GM23338 (cell line): Measurements from ENCODE around the gene RGS16. TPM values are rescaled to one million over a fixed set of nuclear protein-coding genes. Genes with fewer than 3 reads are reported as not detected.

ENCODE experiments used
- ATAC-seq: fragments of 200-7000 bp; cut with Tn5 transposase; 3 replicates; pipeline ENCODE4 v1.9.1; 2020
- DNase-seq: peaks from one replicate; pipeline ENCODE4 v3.0.0-alpha.2; 2015; ENCODE audit warnings: low spot score
- H2AFZ ChIP-seq: fragments of 200-600 bp; sonication (generic); 2 replicates; pipeline ENCODE4 v1.8.0; 2016; ENCODE audit warnings: antibody characterized with exemption, mild to moderate bottlenecking, moderate library complexity
- H3F3A ChIP-seq: fragments of 200-600 bp; sonication (generic); replicated peaks from 2 replicates; pipeline ENCODE4 v1.8.0; 2017; ENCODE audit warnings: antibody characterized with exemption, mixed run types, low read depth
- H3K27ac ChIP-seq: fragments of 200-600 bp; sonication (generic); 2 replicates; pipeline ENCODE4 v1.6.1; 2016; ENCODE audit warnings: low read depth
- H3K27me3 ChIP-seq: fragments of 200-600 bp; sonication (generic); 2 replicates; pipeline ENCODE4 v1.8.0; 2016; ENCODE audit warnings: mild to moderate bottlenecking, mixed run types, moderate library complexity; ENCODE audit not compliant: insufficient read depth
- H3K36me3 ChIP-seq: fragments of 200-600 bp; sonication (generic); 2 replicates; pipeline ENCODE4 v1.8.0; 2016; ENCODE audit warnings: mild to moderate bottlenecking; ENCODE audit not compliant: insufficient read depth
- H3K4me1 ChIP-seq: fragments of 200-600 bp; sonication (generic); 2 replicates; pipeline ENCODE4 v1.8.0; 2016; ENCODE audit warnings: mild to moderate bottlenecking, moderate library complexity; ENCODE audit not compliant: insufficient read depth
- H3K4me2 ChIP-seq: fragments of 200-600 bp; sonication (generic); 2 replicates; pipeline ENCODE4 v1.7.1; 2017; ENCODE audit warnings: mixed run types
- H3K4me3 ChIP-seq: fragments of 200-600 bp; sonication (generic); 2 replicates; pipeline ENCODE4 v1.6.1; 2016; ENCODE audit warnings: mixed run types
- H3K79me2 ChIP-seq: fragments of 200-600 bp; sonication (generic); replicated peaks from 2 replicates; pipeline ENCODE4 v1.8.0; 2017; ENCODE audit warnings: mild to moderate bottlenecking; ENCODE audit not compliant: insufficient read depth
- H3K9me2 ChIP-seq: fragments of 200-600 bp; sonication (generic); 2 replicates; pipeline ENCODE4 v1.8.0; 2017; ENCODE audit not compliant: insufficient read depth
- H4K20me1 ChIP-seq: fragments of 200-600 bp; sonication (generic); replicated peaks from 2 replicates; pipeline ENCODE4 v1.8.0; 2017; ENCODE audit warnings: mild to moderate bottlenecking; ENCODE audit not compliant: insufficient read depth
- H3K27ac Mint-ChIP-seq: 2 replicates; pipeline ENCODE4 v1.8.0; 2020; ENCODE audit warnings: inconsistent platforms, mild to moderate bottlenecking, moderate library complexity, mixed read lengths
- H3K27me3 Mint-ChIP-seq: 3 replicates; pipeline ENCODE4 v1.8.0; 2022; ENCODE audit warnings: low read depth, mild to moderate bottlenecking, moderate library complexity, mixed read lengths, inconsistent platforms; ENCODE audit not compliant: insufficient read depth, poor library complexity
- H3K36me3 Mint-ChIP-seq: 3 replicates; pipeline ENCODE4 v1.8.0; 2021; ENCODE audit warnings: low read depth, mild to moderate bottlenecking, inconsistent platforms, moderate library complexity, mixed read lengths
- H3K4me1 Mint-ChIP-seq: 3 replicates; pipeline ENCODE4 v1.8.0; 2020; ENCODE audit warnings: mild to moderate bottlenecking, inconsistent platforms, mixed read lengths
- H3K4me3 Mint-ChIP-seq: 3 replicates; pipeline ENCODE4 v1.8.0; 2021; ENCODE audit warnings: moderate library complexity, mild to moderate bottlenecking, inconsistent platforms, mixed read lengths
- H3K9me3 Mint-ChIP-seq: 3 replicates; pipeline ENCODE4 v1.8.0; 2020; ENCODE audit warnings: moderate library complexity, mild to moderate bottlenecking, inconsistent platforms, mixed read lengths
- CREB1 ChIP-seq: fragments of 250-450 bp; sonication (Bioruptor Pico); IDR thresholded peaks from 2 replicates; pipeline ENCODE4 v1.5.0; 2020; ENCODE audit warnings: low read depth, mild to moderate bottlenecking, moderate library complexity
- JUNB ChIP-seq: IDR thresholded peaks from one replicate; pipeline ENCODE4 v1.6.1; 2016; ENCODE audit warnings: antibody characterized with exemption; ENCODE audit not compliant: unreplicated experiment
- NANOG ChIP-seq: IDR thresholded peaks from 2 replicates; pipeline ENCODE4 v1.6.1; 2016; ENCODE audit warnings: antibody characterized with exemption, borderline replicate concordance
- STAT1 ChIP-seq: IDR thresholded peaks from one replicate; pipeline ENCODE4 v1.6.1; 2016; ENCODE audit warnings: antibody characterized with exemption; ENCODE audit not compliant: unreplicated experiment
- ZNF114 ChIP-seq: fragments of 250-450 bp; sonication (Bioruptor Pico); IDR thresholded peaks from 2 replicates; pipeline ENCODE4 v1.5.0; 2020; ENCODE audit warnings: mild to moderate bottlenecking, moderate library complexity
- ZNF331 ChIP-seq: fragments of 250-450 bp; sonication (Bioruptor Pico); IDR thresholded peaks from 2 replicates; pipeline ENCODE4 v1.5.0; 2020; ENCODE audit warnings: low read depth, mild to moderate bottlenecking, moderate library complexity
- polyA plus RNA-seq: library from polyadenylated mRNA; unstranded; fragments of >200 nt; fragmentation: Nextera tagmentation; extraction: Ambion mirVana; gene quantifications from 2 replicates; pipeline ENCODE4 v1.2.1, GENCODE V29; 2016
- total RNA-seq: library from RNA; depleted of rRNA; stranded (reverse); fragments of >200 nt; shearing (Covaris generic); gene quantifications from 2 replicates; pipeline ENCODE4 v1.2.3, GENCODE V29; 2014
- TF ChIP-seq, protein P1 (sequence below), 2 experiments: fragments of 200-600 bp in 1 of 2; sonication (generic) in 1 of 2; conservative IDR thresholded peaks; 2 replicates each; pipeline versions ENCODE4 v1.5.1 to v1.6.1; 2016 to 2017; ENCODE audit warnings: antibody characterized with exemption in 2 of 2, low read depth in 2 of 2, mild to moderate bottlenecking in 2 of 2, moderate library complexity in 1 of 2
- TF ChIP-seq, protein P2 (sequence below): IDR thresholded peaks from one replicate; pipeline ENCODE4 v1.6.1; 2018; ENCODE audit warnings: antibody characterized with exemption; ENCODE audit not compliant: unreplicated experiment
- TF ChIP-seq, protein P3 (sequence below): fragments of 250-450 bp; sonication (Bioruptor Pico); IDR thresholded peaks from 2 replicates; pipeline ENCODE4 v1.5.0; 2020; ENCODE audit warnings: mild to moderate bottlenecking, moderate library complexity

The RGS16 gene
- total and polyA plus RNA-seq, 2 experiments from 2014 or later: 15.4 to 31.6 TPM

DNA sequence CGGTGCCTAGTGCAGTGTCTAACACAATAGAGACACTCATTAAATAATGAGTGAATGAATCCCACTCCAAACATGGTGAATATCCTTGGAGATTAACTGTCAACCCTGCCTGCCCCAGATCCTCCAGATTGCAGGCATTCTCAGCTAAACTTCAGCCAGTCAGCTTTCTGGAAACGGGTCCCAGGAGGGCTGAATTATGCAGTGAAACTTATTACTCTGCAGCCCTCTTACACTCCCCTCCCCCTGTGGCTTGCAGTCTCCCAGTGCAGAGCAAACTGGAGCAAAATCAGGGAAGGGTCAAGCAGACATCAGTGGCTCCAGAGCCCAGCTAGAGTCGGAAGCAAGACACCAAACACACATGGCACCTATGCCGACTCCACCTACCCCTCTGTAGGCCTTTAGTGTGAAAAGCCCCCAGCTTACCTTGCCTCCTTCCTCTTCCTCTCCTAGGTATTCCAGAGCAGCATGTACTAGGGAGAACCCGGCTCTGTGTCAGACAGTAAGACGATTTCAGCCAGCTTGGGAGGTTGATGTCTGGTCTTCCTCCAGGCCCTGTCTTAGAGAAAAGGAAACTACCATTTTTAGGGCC lies 6.5 kb upstream of the RGS16 start (continued):
- TF ChIP-seq ZNF331 (CRISPR knock-in tag) (no peak), CREB1 (CRISPR knock-in tag) (no peak), STAT1 (no peak), ZNF114 (no peak), NANOG (no peak), JUNB (no peak)
- TF ChIP-seq, protein P1, sequence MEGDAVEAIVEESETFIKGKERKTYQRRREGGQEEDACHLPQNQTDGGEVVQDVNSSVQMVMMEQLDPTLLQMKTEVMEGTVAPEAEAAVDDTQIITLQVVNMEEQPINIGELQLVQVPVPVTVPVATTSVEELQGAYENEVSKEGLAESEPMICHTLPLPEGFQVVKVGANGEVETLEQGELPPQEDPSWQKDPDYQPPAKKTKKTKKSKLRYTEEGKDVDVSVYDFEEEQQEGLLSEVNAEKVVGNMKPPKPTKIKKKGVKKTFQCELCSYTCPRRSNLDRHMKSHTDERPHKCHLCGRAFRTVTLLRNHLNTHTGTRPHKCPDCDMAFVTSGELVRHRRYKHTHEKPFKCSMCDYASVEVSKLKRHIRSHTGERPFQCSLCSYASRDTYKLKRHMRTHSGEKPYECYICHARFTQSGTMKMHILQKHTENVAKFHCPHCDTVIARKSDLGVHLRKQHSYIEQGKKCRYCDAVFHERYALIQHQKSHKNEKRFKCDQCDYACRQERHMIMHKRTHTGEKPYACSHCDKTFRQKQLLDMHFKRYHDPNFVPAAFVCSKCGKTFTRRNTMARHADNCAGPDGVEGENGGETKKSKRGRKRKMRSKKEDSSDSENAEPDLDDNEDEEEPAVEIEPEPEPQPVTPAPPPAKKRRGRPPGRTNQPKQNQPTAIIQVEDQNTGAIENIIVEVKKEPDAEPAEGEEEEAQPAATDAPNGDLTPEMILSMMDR (conservative IDR thresholded peaks at IDR 0.05; ENCODE audit: low read depth in 2 of 2): no peak
- TF ChIP-seq, protein P2, sequence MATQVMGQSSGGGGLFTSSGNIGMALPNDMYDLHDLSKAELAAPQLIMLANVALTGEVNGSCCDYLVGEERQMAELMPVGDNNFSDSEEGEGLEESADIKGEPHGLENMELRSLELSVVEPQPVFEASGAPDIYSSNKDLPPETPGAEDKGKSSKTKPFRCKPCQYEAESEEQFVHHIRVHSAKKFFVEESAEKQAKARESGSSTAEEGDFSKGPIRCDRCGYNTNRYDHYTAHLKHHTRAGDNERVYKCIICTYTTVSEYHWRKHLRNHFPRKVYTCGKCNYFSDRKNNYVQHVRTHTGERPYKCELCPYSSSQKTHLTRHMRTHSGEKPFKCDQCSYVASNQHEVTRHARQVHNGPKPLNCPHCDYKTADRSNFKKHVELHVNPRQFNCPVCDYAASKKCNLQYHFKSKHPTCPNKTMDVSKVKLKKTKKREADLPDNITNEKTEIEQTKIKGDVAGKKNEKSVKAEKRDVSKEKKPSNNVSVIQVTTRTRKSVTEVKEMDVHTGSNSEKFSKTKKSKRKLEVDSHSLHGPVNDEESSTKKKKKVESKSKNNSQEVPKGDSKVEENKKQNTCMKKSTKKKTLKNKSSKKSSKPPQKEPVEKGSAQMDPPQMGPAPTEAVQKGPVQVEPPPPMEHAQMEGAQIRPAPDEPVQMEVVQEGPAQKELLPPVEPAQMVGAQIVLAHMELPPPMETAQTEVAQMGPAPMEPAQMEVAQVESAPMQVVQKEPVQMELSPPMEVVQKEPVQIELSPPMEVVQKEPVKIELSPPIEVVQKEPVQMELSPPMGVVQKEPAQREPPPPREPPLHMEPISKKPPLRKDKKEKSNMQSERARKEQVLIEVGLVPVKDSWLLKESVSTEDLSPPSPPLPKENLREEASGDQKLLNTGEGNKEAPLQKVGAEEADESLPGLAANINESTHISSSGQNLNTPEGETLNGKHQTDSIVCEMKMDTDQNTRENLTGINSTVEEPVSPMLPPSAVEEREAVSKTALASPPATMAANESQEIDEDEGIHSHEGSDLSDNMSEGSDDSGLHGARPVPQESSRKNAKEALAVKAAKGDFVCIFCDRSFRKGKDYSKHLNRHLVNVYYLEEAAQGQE: no peak

DNA sequence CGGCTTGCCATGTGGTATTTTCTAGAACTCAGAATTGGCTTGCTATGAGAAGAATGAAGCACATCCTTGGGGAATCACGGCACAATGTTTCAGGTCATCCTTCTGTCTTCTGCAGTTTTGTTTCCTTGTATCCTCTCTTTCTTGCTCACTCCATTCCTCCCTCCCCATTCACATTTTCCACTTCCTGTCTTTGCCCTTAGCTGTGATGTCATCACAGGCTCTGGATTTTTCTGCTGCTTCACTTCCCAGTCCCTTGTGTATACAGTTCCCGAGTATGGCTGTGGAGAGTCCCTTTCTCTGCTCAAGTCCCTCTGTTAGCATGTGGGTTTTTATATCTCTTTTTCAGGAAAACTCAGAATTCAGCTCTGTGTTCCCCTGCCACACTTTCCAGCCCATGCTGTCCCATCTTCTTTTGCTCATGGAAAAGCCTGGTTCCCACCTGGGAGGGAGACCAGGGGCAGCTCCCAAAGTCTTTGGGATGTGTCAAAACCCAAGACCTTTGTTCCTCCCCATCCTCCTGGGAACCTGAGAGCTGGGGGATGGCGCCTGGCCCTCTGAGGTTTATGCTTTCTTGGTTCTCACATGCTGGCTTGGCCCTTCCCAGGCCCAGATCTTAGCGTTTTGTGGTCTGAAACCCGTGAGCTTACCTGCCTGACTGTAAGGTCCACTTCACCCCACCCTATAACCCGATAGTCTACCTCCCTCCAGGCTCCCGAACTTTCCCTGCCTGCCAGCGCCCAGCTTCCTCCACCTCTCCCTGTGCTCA lies 4.8 kb upstream of the RGS16 start:
- Histone ChIP-seq H4K20me1 (no peaks in the 10 kb centered on the region), H3K27me3 (peaks cover 48% of the 10 kb centered on the region), H3K79me2 (no peaks in the 10 kb centered on the region; the same call in 1 of the 2 replicates), H3K9me2 (no peaks in the 10 kb centered on the region), H3K4me3 (no peak overlapping the region), H3K27ac (no peak overlapping the region), H3F3A (0 out of 2 replicates have a peak, but pooled peaks cover 2% of the 10 kb centered on the region), H3K4me2 (no peak overlapping the region), H2AFZ (no peak overlapping the region), H3K4me1 (peaks cover 38% of the 10 kb centered on the region), H3K36me3 (no peaks in the 10 kb centered on the region)
- H3K4me1 Mint-ChIP-seq: peaks cover 39% of the 10 kb centered on the region
- no peak overlapping the region for H3K4me3 Mint-ChIP-seq
- no peaks in the 10 kb centered on the region for H3K9me3 Mint-ChIP-seq
- H3K36me3 Mint-ChIP-seq: no peaks in the 10 kb centered on the region; the same call in 2 of the 3 replicates
- DNase-seq (no peak), ATAC-seq (no peak)
- TF ChIP-seq JUNB (no peak), ZNF114 (no peak), CREB1 (CRISPR knock-in tag) (no peak), ZNF331 (CRISPR knock-in tag) (no peak)
- TF ChIP-seq, protein P3, sequence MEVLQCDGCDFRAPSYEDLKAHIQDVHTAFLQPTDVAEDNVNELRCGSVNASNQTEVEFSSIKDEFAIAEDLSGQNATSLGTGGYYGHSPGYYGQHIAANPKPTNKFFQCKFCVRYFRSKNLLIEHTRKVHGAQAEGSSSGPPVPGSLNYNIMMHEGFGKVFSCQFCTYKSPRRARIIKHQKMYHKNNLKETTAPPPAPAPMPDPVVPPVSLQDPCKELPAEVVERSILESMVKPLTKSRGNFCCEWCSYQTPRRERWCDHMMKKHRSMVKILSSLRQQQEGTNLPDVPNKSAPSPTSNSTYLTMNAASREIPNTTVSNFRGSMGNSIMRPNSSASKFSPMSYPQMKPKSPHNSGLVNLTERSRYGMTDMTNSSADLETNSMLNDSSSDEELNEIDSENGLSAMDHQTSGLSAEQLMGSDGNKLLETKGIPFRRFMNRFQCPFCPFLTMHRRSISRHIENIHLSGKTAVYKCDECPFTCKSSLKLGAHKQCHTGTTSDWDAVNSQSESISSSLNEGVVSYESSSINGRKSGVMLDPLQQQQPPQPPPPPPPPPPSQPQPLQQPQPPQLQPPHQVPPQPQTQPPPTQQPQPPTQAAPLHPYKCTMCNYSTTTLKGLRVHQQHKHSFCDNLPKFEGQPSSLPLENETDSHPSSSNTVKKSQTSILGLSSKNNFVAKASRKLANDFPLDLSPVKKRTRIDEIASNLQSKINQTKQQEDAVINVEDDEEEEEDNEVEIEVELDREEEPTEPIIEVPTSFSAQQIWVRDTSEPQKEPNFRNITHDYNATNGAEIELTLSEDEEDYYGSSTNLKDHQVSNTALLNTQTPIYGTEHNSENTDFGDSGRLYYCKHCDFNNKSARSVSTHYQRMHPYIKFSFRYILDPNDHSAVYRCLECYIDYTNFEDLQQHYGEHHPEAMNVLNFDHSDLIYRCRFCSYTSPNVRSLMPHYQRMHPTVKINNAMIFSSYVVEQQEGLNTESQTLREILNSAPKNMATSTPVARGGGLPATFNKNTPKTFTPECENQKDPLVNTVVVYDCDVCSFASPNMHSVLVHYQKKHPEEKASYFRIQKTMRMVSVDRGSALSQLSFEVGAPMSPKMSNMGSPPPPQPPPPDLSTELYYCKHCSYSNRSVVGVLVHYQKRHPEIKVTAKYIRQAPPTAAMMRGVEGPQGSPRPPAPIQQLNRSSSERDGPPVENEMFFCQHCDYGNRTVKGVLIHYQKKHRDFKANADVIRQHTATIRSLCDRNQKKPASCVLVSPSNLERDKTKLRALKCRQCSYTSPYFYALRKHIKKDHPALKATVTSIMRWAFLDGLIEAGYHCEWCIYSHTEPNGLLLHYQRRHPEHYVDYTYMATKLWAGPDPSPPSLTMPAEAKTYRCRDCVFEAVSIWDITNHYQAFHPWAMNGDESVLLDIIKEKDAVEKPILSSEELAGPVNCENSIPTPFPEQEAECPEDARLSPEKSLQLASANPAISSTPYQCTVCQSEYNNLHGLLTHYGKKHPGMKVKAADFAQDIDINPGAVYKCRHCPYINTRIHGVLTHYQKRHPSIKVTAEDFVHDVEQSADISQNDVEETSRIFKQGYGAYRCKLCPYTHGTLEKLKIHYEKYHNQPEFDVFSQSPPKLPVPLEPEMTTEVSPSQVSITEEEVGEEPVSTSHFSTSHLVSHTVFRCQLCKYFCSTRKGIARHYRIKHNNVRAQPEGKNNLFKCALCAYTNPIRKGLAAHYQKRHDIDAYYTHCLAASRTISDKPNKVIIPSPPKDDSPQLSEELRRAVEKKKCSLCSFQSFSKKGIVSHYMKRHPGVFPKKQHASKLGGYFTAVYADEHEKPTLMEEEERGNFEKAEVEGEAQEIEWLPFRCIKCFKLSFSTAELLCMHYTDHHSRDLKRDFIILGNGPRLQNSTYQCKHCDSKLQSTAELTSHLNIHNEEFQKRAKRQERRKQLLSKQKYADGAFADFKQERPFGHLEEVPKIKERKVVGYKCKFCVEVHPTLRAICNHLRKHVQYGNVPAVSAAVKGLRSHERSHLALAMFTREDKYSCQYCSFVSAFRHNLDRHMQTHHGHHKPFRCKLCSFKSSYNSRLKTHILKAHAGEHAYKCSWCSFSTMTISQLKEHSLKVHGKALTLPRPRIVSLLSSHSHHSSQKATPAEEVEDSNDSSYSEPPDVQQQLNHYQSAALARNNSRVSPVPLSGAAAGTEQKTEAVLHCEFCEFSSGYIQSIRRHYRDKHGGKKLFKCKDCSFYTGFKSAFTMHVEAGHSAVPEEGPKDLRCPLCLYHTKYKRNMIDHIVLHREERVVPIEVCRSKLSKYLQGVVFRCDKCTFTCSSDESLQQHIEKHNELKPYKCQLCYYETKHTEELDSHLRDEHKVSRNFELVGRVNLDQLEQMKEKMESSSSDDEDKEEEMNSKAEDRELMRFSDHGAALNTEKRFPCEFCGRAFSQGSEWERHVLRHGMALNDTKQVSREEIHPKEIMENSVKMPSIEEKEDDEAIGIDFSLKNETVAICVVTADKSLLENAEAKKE: no peak
- TF ChIP-seq, protein P1 (conservative IDR thresholded peaks at IDR 0.05; ENCODE audit: low read depth in 2 of 2): no peak
- H3K27me3 Mint-ChIP-seq: peaks cover 38% of the 10 kb centered on the region
- H3K27ac Mint-ChIP-seq: no peak overlapping the region
